Stimulated activated CD8-positive, alpha-beta memory T cell treated with anti-CD3 and anti-CD28 coated beads, Interleukin-2, amount 100 ng/mL, for 48 hours (primary cell): Measurements from ENCODE around the gene EIF1AD.
A peak's percentile ranks its signal among the peaks of the same experiment; 100 is the strongest.
"Not testable (repeated sequence)": the region's sequence is repeated elsewhere in the genome, so short reads cannot be mapped to it uniquely, and the experiment has no call there.

ENCODE experiments used
- DNase-seq, 2 donors: peaks; one replicate each; pipeline ENCODE4 v3.0.0-alpha.2; 2020; ENCODE audit warnings: low read depth in 2 of 2

Gene EIF1AD

GRCh38 chr11:65968600-65969482 is 33.1 kb downstream of the EIF1AD start:
- DNase-seq: no peak

- DNase-seq: no peak
These were observed 34.5 kb downstream of the EIF1AD start for GRCh38 chr11:65967329-65967934.

GRCh38 chr11:65965986-65966762 is 35.8 kb downstream of the EIF1AD start:
- no peak for DNase-seq

GRCh38 chr11:65964906-65965305 is 37.1 kb downstream of the EIF1AD start:
- no peak for DNase-seq

- no peak for DNase-seq
These were observed 39.8 kb downstream of the EIF1AD start for GRCh38 chr11:65962141-65962564.

GRCh38 chr11:65961267-65962140 is 40.5 kb downstream of the EIF1AD start, which contains the start of gene SART1:
SART1 (plus strand) TSS chr11:65961734; CDS start chr11:65961781, 47 bp downstream.
- DNase-seq: peak; percentile 95 to 96

- DNase-seq: no peak
These were observed 41.1 kb downstream of the EIF1AD start for GRCh38 chr11:65960824-65961266.

GRCh38 chr11:65958774-65959420 is 43.1 kb downstream of the EIF1AD start:
- DNase-seq: no peak

- DNase-seq: no peak
These were observed 43.7 kb downstream of the EIF1AD start for GRCh38 chr11:65958291-65958690.

GRCh38 chr11:65954771-65955170 is 47.2 kb downstream of the EIF1AD start:
- no peak for DNase-seq

- DNase-seq: no peak
These were observed 48.5 kb downstream of the EIF1AD start for GRCh38 chr11:65953471-65953870.

- DNase-seq: no peak
These were observed 49.9 kb downstream of the EIF1AD start for GRCh38 chr11:65952052-65952521.

- not testable (repeated sequence) for DNase-seq
These were observed 50.3 kb downstream of the EIF1AD start for GRCh38 chr11:65951641-65952040.

- DNase-seq: not testable (repeated sequence)
These were observed 51.2 kb downstream of the EIF1AD start for GRCh38 chr11:65950711-65951110.

- DNase-seq: no peak
These were observed 54.3 kb downstream of the EIF1AD start for GRCh38 chr11:65947603-65948125.

- DNase-seq: no peak
These were observed 54.8 kb downstream of the EIF1AD start for GRCh38 chr11:65947133-65947532.

- DNase-seq: no peak
These were observed 55.3 kb downstream of the EIF1AD start for GRCh38 chr11:65946655-65947054.
